Suprapubic skin (tissue), 4 donors: ENCODE results near the gene TRHDE. TPM values are rescaled to one million over a fixed set of nuclear protein-coding genes. Genes with fewer than 3 reads are reported as not detected.

Experiments used
- DNase-seq, 2 donors: peaks; one replicate each; pipeline ENCODE4 v3.0.0-alpha.2; 2019; ENCODE audit warnings: low spot score in 2 of 2
- H3K27ac ChIP-seq: fragments of 200-600 bp; sonication (generic); one replicate; pipeline ENCODE4 v1.5.1; 2019
- H3K27me3 ChIP-seq: fragments of 200-600 bp; sonication (generic); one replicate; pipeline ENCODE4 v1.5.1; 2019
- H3K36me3 ChIP-seq: fragments of 200-600 bp; sonication (generic); one replicate; pipeline ENCODE4 v1.5.1; 2019
- H3K4me1 ChIP-seq: fragments of 200-600 bp; sonication (generic); one replicate; pipeline ENCODE4 v1.5.1; 2019
- H3K4me3 ChIP-seq: fragments of 200-600 bp; sonication (generic); one replicate; pipeline ENCODE4 v1.5.1; 2019; ENCODE audit warnings: mild to moderate bottlenecking
- H3K9me3 ChIP-seq: fragments of 200-600 bp; sonication (generic); one replicate; pipeline ENCODE4 v1.5.1; 2019
- CTCF ChIP-seq, 2 donors: fragments of 200-600 bp in 1 of 2; fragments of 450-650 bp in 1 of 2; sonication (generic) in 1 of 2; IDR thresholded peaks; one replicate each; pipeline ENCODE4 v1.5.1; 2016 to 2019; ENCODE audit warnings: antibody characterized with exemption in 2 of 2, mild to moderate bottlenecking in 1 of 2, moderate library complexity in 1 of 2
- EP300 ChIP-seq: sonication (generic); formaldehyde crosslinking; IDR thresholded peaks from one replicate; pipeline ENCODE4 v1.6.1; 2017; ENCODE audit warnings: antibody characterized with exemption
- POLR2A ChIP-seq, 2 donors: fragments of 450-650 bp; IDR thresholded peaks; one replicate each; pipeline ENCODE4 v1.6.1; 2017; ENCODE audit warnings: antibody characterized with exemption in 2 of 2, mild to moderate bottlenecking in 2 of 2, moderate library complexity in 2 of 2
- POLR2AphosphoS5 ChIP-seq, 3 donors: sonication (generic); formaldehyde crosslinking; IDR thresholded peaks; one replicate each; pipeline ENCODE4 v1.6.1; 2017; ENCODE audit warnings: antibody characterized with exemption in 3 of 3
- WGBS: methylation state at CpG from one replicate; pipeline ENCODE4 v1.1.5; 2018; 5-methylcytosine and 5-hydroxymethylcytosine counted together
- total RNA-seq, 4 donors: library from RNA; depleted of rRNA; stranded (reverse); fragments of >200 nt; gene quantifications; one replicate each; pipeline ENCODE4 v1.1.0, GENCODE V29; 2016

Gene TRHDE
- total RNA-seq, 4 donors from 2014 or later, result 0.49 to 1.2 (median 0.98) TPM

DNA sequence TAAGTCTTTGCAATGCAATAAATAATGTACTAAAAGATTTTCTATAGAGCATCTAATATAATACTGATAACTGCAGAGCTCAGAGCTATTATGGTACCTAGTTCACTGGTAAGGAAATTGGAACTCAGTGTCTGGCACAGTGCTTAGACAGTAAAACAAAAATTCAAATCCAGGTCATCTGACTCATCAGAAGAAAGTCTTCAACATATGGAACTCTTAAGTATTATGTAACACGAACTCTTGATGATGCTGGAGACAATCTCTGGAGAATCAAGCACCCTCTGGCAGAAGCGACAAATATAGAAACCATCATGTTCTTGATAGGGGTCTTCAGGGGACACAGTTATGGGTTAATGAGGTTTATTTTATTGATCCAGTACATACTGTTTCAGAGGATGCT lies 37.3 kb upstream of the TRHDE start:
- DNase-seq, result no peak
- Histone ChIP-seq H3K27ac (no peak overlapping the region), H3K4me3 (no peak overlapping the region), H3K36me3 (no peaks in the 10 kb centered on the region), H3K9me3 (no peaks in the 10 kb centered on the region), H3K4me1 (no peaks in the 10 kb centered on the region), H3K27me3 (no peaks in the 10 kb centered on the region)
- WGBS, result 55% methylated on average over 2 of the region's 2 CpGs
- TF ChIP-seq EP300 (no peak), POLR2A (IDR thresholded peaks at IDR 0.05) (no peak), CTCF (IDR thresholded peaks at IDR 0.05) (no peak)

DNA sequence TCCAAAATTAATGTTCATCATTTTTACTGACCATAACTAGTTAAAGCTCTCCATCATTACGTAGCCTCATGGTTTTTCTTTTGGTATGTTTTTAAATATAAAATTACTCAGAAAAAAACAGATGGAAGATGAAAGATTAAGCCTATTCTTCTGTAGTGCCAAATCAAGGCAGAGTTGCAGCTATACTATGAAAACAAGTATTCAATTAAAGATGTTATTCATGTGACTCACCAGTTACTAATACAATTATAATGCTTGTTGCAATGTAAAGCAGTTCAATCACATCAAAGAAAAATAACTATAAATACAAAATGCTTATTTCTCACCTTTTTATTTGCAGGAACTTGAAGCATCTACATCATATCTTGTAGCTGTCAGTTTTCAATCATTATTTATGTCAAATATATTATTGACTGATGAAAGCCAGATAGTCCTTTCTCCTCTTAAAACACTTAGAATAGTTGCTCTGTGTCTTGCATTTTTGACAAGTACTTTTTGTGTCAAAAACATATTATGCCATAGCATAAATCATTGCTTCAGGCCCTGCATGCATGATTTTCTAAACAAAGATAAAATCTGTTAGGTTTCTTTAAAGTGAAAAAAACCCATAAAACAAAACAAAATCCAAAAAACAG lies 36.0 kb upstream of the TRHDE start:
- no peaks in the 10 kb centered on the region for H3K36me3 ChIP-seq
- DNase-seq, result no peak
- TF ChIP-seq POLR2AphosphoS5 (IDR thresholded peaks at IDR 0.05) (no peak), CTCF (IDR thresholded peaks at IDR 0.05) (no peak), POLR2A (IDR thresholded peaks at IDR 0.05) (no peak), EP300 (no peak)
- 47% methylated on average over 1 of the region's 1 CpG for WGBS
- H3K4me1 ChIP-seq, result no peaks in the 10 kb centered on the region
- no peaks in the 10 kb centered on the region for H3K27me3 ChIP-seq
- H3K27ac ChIP-seq, result no peak overlapping the region
- no peak overlapping the region for H3K4me3 ChIP-seq
- H3K9me3 ChIP-seq, result no peaks in the 10 kb centered on the region

- TF ChIP-seq POLR2A (IDR thresholded peaks at IDR 0.05), result no peak
- no peak for TF ChIP-seq POLR2AphosphoS5 (IDR thresholded peaks at IDR 0.05)
- no peak for TF ChIP-seq EP300
- no peak for TF ChIP-seq CTCF (IDR thresholded peaks at IDR 0.05)
- Histone ChIP-seq H3K4me1 (no peaks in the 10 kb centered on the region), H3K4me3 (no peak overlapping the region), H3K9me3 (no peaks in the 10 kb centered on the region), H3K27me3 (no peaks in the 10 kb centered on the region), H3K27ac (no peak overlapping the region), H3K36me3 (no peaks in the 10 kb centered on the region)
- WGBS, result 61% methylated on average over 3 of the region's 3 CpGs
- no peak for DNase-seq
Measured at GRCh38 chr12:72241552-72241951, 30.6 kb upstream of the TRHDE start.

DNA sequence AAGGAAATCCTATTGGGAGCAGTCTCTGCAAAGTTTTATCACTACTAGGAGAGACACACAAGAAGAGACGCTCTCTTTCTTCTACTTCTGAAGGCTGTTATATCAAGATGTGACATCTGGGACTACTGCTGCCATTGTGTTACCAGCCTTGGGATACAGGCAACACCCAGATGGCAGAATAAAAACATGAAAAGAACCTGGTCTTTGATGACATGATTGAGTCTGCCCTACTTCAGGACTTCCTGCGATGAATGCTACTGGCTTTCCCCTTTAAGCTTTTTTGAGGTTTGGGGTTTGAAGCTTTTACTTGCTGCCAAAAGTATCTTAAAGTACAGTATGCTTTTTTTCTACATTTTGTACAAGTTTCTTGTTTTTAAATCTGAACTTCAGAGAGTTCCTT lies 29.2 kb upstream of the TRHDE start:
- 66% methylated on average over 2 of the region's 2 CpGs for WGBS
- Histone ChIP-seq H3K4me3 (no peak overlapping the region), H3K4me1 (no peaks in the 10 kb centered on the region), H3K9me3 (no peaks in the 10 kb centered on the region), H3K27ac (no peak overlapping the region), H3K27me3 (no peaks in the 10 kb centered on the region), H3K36me3 (no peaks in the 10 kb centered on the region)
- DNase-seq, result no peak
- TF ChIP-seq POLR2AphosphoS5 (IDR thresholded peaks at IDR 0.05) (no peak), POLR2A (IDR thresholded peaks at IDR 0.05) (no peak), CTCF (IDR thresholded peaks at IDR 0.05) (no peak), EP300 (no peak)

GRCh38 chr12:72246370-72246769 lies 25.8 kb upstream of the TRHDE start:
- Histone ChIP-seq H3K4me1 (no peaks in the 10 kb centered on the region), H3K4me3 (no peak overlapping the region), H3K9me3 (no peaks in the 10 kb centered on the region), H3K36me3 (no peaks in the 10 kb centered on the region), H3K27me3 (no peaks in the 10 kb centered on the region), H3K27ac (no peak overlapping the region)
- 53% methylated on average over 4 of the region's 4 CpGs for WGBS
- no peak for DNase-seq
- TF ChIP-seq CTCF (IDR thresholded peaks at IDR 0.05), result no peak
- no peak for TF ChIP-seq POLR2A (IDR thresholded peaks at IDR 0.05)
- no peak for TF ChIP-seq EP300
- no peak for TF ChIP-seq POLR2AphosphoS5 (IDR thresholded peaks at IDR 0.05)
